HG02870 (cell line): ENCODE data around the gene SMCR8.
"Not testable (repeated sequence)": the region's sequence is repeated elsewhere in the genome, so short reads cannot be mapped to it uniquely, and the experiment has no call there.

Experiments used
- ATAC-seq: cut with Tn5 transposase; IDR thresholded peaks from one replicate; pipeline ENCODE4 v1.9.1; 2021; ENCODE audit warnings: mild to moderate bottlenecking, moderate library complexity; ENCODE audit not compliant: unreplicated experiment

The SMCR8 gene

DNA sequence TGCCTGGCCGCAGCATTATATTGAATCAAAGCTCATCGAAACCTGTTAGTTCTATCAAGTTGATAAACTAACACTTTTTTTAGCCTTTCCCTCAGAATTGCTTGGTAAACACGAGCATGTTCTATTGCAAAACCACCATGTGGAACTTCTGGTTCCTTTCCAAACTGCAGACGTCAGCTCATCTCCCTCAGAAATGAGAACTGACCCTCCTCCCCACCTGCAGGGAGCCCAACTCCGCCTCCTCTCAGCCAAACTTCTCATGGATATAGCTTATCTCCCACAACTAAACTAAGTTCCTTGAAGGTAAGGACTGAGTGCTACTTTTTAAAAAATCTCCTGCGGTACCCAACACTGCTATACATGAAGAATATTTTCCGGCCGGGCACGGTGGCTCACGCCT lies 41.5 kb downstream of the SMCR8 start:
- ATAC-seq: no peak

DNA sequence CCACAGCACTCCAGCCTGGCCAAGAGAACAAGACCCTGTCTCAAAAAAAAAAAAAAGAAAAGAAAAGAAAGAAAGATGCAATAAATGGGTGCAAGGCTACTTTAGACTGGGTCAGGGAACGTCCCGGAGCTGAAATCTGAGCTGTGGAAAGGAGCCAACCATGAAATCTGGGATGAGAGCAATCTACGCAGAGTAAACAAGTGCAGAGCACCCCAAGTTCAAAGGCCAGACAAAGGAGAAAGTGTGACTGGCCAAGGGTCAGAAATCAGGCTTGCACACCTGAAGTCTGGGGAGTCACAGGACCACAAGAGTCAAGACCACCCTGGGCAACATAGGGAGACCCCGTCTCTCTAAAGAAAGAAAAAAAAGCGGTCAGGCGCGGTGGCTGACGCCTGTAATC lies 45.4 kb downstream of the SMCR8 start:
- ATAC-seq: no peak

DNA sequence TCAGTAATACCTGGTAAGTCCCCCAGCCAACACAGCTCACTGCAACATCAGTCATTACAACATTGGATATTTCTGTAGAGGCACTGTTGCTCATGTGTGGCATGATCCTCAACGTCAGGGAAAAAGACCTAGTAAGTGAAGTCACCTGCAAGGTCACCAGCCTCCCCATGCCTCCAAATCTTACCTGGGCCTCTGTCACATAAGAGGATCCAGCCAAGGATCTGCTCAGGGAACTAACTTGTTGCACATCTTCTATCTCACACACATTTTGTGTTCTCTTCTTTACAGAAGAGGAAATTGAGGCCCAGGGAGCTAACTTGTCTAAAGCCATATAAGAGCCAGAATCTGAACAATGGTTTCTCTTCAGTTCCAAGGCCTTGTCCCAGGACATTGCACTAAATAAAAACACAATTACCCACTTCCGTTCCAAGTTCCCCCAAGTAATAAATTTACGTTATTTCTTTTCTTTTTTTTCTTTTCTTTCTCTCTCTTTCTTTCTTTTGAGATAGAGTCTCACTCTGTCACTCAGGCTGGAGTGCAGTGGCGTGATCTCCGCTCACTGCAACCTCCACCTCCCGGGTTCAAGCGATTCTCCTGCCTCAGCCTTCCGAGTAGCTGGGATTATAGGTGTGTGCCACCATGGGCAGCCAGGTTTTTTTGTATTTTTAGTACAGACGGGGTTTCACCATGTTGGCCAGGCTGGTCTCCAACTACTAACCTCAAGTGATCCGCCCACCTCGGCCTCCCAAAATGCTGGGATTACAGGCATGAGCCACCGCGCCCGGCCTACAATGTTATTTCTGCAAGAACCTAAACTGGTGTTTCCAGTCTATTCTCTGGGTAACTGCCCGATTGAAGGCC lies 47.0 kb downstream of the SMCR8 start:
- no peak for ATAC-seq

DNA sequence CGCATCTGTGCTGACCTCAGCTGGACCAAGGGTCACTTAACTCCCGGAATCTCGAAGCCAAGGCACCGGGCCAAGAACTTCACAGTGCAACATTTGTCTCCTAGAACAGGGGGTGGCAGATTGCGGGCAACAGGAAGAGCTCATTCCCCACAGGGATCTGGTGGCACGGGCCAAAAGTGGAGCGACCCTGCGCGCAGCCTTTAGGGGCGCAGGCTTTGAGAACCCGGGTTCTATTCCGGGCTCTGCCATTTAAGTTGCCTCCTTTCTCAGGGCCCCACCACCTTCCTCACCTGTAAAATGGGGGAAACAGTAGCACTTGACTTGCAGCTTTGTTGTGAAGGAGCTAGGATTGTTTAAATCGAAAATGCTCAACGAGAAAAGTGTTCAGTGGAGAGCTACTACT lies 47.6 kb downstream of the SMCR8 start:
- no peak for ATAC-seq

DNA sequence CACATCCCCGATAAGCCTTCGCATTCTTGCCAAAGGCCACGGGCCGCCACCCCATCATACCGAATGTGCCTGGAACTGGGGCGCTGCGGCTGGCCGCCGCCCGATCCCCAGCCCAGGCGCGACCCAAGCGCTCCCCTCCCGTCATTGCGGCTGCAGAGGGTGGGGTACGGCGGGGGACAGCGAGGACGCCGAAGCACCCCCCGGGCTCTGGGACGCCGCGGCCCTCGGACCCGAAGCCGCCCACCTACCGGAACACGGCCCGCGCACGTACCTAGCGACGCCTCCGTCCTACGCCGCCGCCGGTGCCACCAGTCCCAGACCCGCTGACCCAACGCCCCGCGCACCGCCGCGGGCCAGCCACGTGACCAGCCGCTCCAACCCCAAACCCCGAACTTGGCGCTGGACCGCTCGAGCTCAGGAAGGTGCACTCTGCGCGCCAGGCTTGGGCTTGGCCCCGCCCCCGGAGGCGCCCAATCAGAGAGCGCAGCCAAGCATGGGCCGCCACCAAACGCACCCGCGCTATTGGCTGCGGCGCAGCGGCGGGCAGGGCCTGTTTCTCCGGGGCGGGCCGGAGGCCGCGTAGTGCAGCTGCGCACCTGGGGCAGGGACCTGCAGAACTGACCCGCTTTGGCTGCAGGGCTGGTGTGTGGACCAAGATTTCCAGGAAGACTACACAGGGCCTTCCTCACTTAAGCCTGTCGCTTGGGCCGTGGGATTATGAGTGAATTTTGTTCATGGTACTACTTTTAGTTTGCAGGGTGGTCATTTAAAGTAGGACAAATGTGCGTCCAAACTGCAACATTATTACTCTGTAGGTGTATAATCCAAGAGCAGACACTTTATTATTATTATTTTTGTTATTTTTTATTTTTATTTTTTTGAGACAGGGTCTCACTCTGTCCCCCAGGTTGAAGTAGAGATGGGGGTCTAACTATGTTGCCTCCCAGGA lies 48.3 kb downstream of the SMCR8 start, which contains the start of gene SHMT1:
Gene SHMT1, minus strand, starts transcription at position 450 of the 949 bp plus-strand sequence. CDS start 7,569 bp downstream, outside the sequence.
- peak; percentile 91 for ATAC-seq

DNA sequence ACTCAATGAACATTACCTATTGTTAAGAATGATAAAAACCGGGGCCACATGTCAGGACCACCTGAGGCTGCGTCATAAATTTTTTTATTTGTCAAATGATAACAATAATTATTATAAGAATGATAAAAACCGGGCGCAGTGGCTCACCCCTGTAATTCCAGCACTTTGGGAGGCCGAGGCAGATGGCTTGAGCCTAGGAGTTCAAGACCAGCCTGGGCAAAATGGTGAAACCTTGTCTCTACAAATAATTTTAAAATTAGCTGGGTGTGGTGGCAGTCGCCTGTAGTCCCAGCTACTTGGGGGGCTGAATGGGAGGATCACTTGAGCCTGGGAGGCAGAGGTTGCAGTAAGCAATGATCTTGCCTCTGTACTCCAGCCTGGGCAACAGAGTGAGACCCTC lies 49.1 kb downstream of the SMCR8 start:
- ATAC-seq: no peak

DNA sequence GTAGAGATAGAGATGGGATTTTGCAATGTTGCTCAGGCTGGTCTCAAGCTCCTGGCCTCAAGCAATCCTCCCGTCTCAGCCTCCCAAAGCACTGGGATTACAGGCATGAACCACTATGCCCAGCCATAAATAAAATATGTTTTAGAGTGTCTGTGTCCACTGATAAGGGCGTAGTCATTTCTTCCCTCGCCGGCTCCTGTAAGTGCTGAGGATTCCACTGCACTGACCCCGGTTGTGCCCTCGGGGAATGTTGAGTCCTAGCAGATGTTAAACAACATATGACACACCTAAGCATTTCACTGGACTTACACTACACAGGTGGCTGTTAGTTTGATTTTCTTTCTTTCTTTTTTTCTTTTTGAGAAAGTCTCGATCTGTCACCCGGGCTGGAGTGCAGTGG lies 53.9 kb downstream of the SMCR8 start:
- ATAC-seq: no peak

DNA sequence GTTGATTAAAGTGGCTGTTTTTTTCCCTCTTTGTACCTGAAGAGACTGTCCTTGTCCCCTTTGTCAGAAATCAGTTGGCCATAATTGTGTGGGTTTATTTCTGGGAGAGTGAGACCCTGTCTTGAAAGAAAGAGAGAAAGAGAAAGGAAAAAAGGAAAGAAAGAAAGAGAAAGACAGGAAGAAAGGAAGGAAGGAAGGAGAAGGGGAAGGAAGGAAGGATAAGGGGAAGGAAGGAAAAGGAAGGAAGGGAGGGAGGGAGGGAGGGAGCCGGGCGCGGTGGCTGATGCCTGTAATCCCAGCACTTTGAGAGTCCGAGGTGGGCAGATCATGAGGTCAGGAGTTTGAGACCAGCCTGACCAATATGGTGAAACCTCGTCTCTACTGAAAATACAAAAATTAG lies 55.7 kb downstream of the SMCR8 start:
- ATAC-seq: no peak

DNA sequence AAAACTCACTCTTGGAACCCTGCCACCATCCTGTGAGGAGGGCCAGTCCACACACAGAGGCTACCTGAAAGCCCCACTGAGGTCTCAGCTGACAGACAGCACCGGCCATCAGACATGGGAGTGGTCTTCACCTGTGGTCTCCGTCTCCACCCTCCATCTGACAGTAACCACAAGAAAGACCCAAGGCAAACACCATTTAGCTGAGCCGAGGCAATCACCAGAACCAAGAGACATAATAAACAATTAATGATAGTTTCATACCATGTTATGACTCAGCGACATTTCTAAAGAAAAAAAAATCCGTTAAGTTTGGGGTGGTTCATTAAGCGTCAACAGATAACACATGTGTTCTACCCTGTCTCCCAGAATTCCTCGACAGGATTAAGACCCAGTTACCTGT lies 56.4 kb downstream of the SMCR8 start:
- ATAC-seq: no peak

DNA sequence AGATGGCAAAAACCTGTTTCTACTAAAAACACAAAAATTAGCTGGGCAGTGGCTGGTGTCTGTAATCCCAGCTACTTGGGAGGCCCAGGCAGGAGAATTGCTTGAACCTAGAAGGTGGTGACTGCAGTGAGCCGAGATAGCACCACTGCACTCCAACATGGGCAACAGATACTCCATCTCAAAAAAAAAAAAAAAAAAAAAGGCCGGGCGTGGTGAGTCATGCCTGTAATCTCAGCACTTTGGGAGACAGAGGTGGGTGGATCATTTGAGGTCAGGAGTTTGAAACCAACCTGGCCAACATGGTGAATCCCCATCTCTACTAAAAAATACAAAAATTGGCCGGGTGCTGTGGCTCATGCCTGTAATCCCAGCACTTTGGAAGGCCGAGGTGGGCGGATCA lies 58.1 kb downstream of the SMCR8 start:
- not testable (repeated sequence) for ATAC-seq

DNA sequence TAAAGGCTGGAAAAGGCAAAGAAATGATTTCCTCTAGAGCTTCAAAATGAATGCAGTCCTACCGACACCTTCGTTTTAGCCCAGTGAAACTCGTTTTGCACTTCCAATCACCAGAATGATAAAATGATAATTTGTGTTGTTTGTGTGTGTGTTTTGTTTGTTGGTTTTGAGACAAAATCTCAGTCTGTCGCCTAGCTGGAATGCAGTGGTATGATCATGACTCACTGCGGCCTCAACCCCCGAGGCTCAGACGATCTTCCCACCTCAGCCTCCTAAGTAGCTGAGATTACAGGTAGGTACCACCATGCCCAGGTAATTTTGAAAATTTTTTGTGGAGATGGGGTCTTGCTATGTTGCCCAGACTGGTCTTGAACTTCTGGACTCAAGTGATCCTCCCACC lies 59.1 kb downstream of the SMCR8 start:
- ATAC-seq: no peak
